ENCODE results near the gene ADCY7. TPM values are rescaled to one million over a fixed set of nuclear protein-coding genes. Genes with fewer than 3 reads are reported as not detected.

ADCY7 gene
- total and polyA plus RNA-seq, 9 of the 15 experiments (the other 6 are each of a cell fraction or from before 2014, with no cell fraction given) = 2.3 to 108 (median 28.6) TPM

GRCh38 chr16:50263060-50263909 is 3.1 kb upstream of the ADCY7 start (continued):
- no peak for TF ChIP-seq ZNF318 (IDR thresholded peaks at IDR 0.05; ENCODE audit: borderline replicate concordance in 1 of 2, low read depth in 1 of 2)
- TF ChIP-seq PHB2 (IDR thresholded peaks at IDR 0.05; ENCODE audit: low read depth) = peak; percentile 54; the same call in 1 of the 2 replicates
- no peak for TF ChIP-seq PATZ1 (CRISPR knock-in tag; IDR thresholded peaks at IDR 0.05; ENCODE audit: borderline replicate concordance)
